ENCODE data around the gene SMIM7. TPM values are rescaled to one million over a fixed set of nuclear protein-coding genes. Genes with fewer than 3 reads are reported as not detected.

The SMIM7 gene
- total and polyA plus RNA-seq, 2 of the 13 experiments (the other 11 are each of a cell fraction or from before 2014, with no cell fraction given): 55.7 to 74.9 TPM

DNA sequence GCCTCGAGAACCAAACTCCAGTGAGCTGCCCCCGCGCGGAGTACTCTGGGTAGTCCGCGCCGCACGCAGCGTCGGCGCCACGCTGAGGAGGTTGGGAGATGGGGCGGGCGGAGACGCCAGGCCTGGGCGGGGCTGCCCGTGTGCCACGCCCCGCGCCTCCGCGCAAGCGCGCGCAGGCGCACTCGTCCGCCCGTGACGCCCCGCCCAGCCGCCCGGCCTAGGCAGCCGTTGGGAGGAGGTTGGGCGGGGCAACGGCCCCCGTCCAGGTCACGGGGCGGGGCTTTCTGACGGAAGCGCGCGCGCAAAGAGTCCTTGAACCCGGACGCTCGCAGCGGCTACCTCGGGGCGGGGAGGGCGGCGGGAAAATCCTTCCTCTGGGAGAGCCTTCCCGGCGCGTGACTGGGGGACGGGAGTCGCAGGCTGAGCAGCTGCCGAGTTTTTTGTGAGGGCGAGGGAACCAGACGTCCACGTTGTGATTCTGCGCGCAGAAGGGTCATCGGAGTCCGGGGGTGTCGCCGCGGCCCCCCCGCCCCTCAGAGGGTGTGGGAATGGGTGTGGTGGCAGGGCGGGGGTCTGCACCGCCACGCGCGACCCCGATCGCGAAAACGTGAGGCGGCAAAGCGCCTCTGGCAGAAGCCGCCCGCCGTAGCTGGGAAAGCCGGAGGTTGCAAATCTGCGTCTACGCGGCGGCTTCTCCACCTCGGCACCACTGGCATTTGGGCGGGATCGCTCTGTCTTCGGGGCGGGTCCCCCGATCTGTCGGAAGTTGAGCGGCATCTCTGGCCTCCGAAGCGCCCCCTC, 31.6 kb downstream of the SMIM7 start, which contains the start of gene MED26:
Gene MED26 (minus strand): TSS at position 22 of the 801 bp plus-strand sequence. CDS start 261 bp downstream, outside the sequence.
- peaks cover 4 to 31% of the 10 kb centered on the region in 2 experiments; a peak in 2 of 5 replicates for H3K36me3 ChIP-seq (replicated peaks in 1 of 2; ENCODE audit: control insufficient read depth in 1 of 2, insufficient read depth in 2 of 2, low read length in 2 of 2)
- ATAC-seq (peak; percentile 89), DNase-seq (ENCODE audit: low spot score) (peak; percentile 86), FAIRE-seq (peak; percentile 63)
- ChIA-PET CTCF (ENCODE audit: low intra/inter-chr PET ratio, low total read pairs) (no interaction called here), POLR2A (interaction anchor here (0.8 to 1.0 kb wide), 2 partner anchors 32 to 431 kb away, joined by 3 read pairs; partner anchors contain the start of gene AP1M1)
- WGBS (ENCODE audit: low lambda C conversion rate): 0% methylated on average over 12 of the region's 98 CpGs
- H3K27ac ChIP-seq (ENCODE audit: extremely low read length, insufficient read depth, low read length): peak within 1 kb of the TSS; percentile 96
- H3K9ac ChIP-seq (ENCODE audit: insufficient read depth, low read depth, low read length): peak within 1 kb of the TSS; percentile 99
- peak within 1 kb of the TSS; percentile 84 to 98 (median 97) for H3K4me3 ChIP-seq (replicated peaks in 1 of 3; ENCODE audit: insufficient read depth in 1 of 3, low read depth in 2 of 3, low read length in 3 of 3)
- intact Hi-C loops (cut with micrococcal nuclease; ENCODE audit: unreplicated experiment) (loop anchor here (5.0 kb wide), 1 partner anchor 56 kb away; the partner anchor contains the start of gene SLC35E1), in situ Hi-C loops (cut with HindIII; ENCODE audit: extremely low pct_ligation_motif_present, low pct_unique_long_range_greater_than_20kb) (loop anchor here (5.0 kb wide), 1 partner anchor 56 kb away; the partner anchor contains the start of gene SLC35E1)
- H3K79me2 ChIP-seq (ENCODE audit: insufficient read depth, low read length): peaks cover 44% of the 10 kb centered on the region
- peaks cover 6% of the 10 kb centered on the region for H4K20me1 ChIP-seq (ENCODE audit: insufficient read depth, low read length)
- H3K9me3 ChIP-seq (ENCODE audit: low read length): no peaks in the 10 kb centered on the region
- H2AFZ ChIP-seq (ENCODE audit: low read length): no peak within 1 kb of the TSS
- H3K4me2 ChIP-seq (ENCODE audit: low read depth, low read length): peak within 1 kb of the TSS; percentile 90
- peaks cover 48% of the 10 kb centered on the region for H3K4me1 ChIP-seq (ENCODE audit: insufficient read depth, low read length)
- BruUV-seq (replicated peaks): TSS peak; percentile 91
- no peaks in the 10 kb centered on the region; a peak in 1 of 5 replicates for H3K27me3 ChIP-seq (ENCODE audit: control insufficient read depth in 1 of 2, insufficient read depth in 2 of 2, low read length in 2 of 2)
- TF ChIP-seq, protein P1, sequence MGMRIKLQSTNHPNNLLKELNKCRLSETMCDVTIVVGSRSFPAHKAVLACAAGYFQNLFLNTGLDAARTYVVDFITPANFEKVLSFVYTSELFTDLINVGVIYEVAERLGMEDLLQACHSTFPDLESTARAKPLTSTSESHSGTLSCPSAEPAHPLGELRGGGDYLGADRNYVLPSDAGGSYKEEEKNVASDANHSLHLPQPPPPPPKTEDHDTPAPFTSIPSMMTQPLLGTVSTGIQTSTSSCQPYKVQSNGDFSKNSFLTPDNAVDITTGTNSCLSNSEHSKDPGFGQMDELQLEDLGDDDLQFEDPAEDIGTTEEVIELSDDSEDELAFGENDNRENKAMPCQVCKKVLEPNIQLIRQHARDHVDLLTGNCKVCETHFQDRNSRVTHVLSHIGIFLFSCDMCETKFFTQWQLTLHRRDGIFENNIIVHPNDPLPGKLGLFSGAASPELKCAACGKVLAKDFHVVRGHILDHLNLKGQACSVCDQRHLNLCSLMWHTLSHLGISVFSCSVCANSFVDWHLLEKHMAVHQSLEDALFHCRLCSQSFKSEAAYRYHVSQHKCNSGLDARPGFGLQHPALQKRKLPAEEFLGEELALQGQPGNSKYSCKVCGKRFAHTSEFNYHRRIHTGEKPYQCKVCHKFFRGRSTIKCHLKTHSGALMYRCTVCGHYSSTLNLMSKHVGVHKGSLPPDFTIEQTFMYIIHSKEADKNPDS (CRISPR knock-in tag; IDR thresholded peaks at IDR 0.05): peak; percentile 80; the same call in 1 of the 2 replicates
- TF ChIP-seq MIXL1 (CRISPR knock-in tag; IDR thresholded peaks at IDR 0.05) (no peak), ZFP36L2 (CRISPR knock-in tag; IDR thresholded peaks at IDR 0.05) (no peak), ZNF124 (CRISPR knock-in tag; IDR thresholded peaks at IDR 0.05) (no peak), SSRP1 (CRISPR knock-in tag; IDR thresholded peaks at IDR 0.05) (no peak), MED1 (CRISPR knock-in tag; IDR thresholded peaks at IDR 0.05) (peak; percentile 75), SIX1 (CRISPR knock-in tag; IDR thresholded peaks at IDR 0.05; ENCODE audit: borderline replicate concordance) (no peak), SMAD3 (CRISPR knock-in tag; IDR thresholded peaks at IDR 0.05) (0 out of 2 replicates have a peak, but pooled peaks have one; percentile 2)
- TF ChIP-seq, protein P2, sequence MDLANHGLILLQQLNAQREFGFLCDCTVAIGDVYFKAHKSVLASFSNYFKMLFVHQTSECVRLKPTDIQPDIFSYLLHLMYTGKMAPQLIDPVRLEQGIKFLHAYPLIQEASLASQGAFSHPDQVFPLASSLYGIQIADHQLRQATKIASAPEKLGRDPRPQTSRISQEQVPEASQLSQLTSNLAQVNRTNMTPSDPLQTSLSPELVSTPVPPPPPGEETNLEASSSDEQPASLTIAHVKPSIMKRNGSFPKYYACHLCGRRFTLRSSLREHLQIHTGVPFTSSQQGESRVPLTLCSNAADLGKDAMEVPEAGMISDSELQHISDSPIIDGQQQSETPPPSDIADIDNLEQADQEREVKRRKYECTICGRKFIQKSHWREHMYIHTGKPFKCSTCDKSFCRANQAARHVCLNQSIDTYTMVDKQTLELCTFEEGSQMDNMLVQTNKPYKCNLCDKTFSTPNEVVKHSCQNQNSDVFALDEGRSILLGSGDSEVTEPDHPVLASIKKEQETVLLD (CRISPR knock-in tag; IDR thresholded peaks at IDR 0.05; ENCODE audit: low read depth): peak; percentile 71
- TF ChIP-seq, protein P3, sequence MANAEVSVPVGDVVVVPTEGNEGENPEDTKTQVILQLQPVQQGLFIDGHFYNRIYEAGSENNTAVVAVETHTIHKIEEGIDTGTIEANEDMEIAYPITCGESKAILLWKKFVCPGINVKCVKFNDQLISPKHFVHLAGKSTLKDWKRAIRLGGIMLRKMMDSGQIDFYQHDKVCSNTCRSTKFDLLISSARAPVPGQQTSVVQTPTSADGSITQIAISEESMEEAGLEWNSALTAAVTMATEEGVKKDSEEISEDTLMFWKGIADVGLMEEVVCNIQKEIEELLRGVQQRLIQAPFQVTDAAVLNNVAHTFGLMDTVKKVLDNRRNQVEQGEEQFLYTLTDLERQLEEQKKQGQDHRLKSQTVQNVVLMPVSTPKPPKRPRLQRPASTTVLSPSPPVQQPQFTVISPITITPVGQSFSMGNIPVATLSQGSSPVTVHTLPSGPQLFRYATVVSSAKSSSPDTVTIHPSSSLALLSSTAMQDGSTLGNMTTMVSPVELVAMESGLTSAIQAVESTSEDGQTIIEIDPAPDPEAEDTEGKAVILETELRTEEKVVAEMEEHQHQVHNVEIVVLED (CRISPR knock-in tag; IDR thresholded peaks at IDR 0.05; ENCODE audit: borderline replicate concordance): peak; percentile 94
- TF ChIP-seq, protein P4, sequence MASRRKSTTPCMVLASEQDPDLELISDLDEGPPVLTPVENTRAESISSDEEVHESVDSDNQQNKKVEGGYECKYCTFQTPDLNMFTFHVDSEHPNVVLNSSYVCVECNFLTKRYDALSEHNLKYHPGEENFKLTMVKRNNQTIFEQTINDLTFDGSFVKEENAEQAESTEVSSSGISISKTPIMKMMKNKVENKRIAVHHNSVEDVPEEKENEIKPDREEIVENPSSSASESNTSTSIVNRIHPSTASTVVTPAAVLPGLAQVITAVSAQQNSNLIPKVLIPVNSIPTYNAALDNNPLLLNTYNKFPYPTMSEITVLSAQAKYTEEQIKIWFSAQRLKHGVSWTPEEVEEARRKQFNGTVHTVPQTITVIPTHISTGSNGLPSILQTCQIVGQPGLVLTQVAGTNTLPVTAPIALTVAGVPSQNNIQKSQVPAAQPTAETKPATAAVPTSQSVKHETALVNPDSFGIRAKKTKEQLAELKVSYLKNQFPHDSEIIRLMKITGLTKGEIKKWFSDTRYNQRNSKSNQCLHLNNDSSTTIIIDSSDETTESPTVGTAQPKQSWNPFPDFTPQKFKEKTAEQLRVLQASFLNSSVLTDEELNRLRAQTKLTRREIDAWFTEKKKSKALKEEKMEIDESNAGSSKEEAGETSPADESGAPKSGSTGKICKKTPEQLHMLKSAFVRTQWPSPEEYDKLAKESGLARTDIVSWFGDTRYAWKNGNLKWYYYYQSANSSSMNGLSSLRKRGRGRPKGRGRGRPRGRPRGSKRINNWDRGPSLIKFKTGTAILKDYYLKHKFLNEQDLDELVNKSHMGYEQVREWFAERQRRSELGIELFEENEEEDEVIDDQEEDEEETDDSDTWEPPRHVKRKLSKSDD (CRISPR knock-in tag; IDR thresholded peaks at IDR 0.05; ENCODE audit: low read depth): no peak
- TF ChIP-seq, protein P5, sequence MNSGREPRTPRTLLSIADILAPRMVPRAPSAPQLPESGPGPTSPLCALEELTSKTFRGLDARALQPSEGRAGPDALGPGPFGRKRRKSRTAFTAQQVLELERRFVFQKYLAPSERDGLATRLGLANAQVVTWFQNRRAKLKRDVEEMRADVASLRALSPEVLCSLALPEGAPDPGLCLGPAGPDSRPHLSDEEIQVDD (CRISPR knock-in tag; IDR thresholded peaks at IDR 0.05; ENCODE audit: borderline replicate concordance): no peak
- TF ChIP-seq, protein P6, sequence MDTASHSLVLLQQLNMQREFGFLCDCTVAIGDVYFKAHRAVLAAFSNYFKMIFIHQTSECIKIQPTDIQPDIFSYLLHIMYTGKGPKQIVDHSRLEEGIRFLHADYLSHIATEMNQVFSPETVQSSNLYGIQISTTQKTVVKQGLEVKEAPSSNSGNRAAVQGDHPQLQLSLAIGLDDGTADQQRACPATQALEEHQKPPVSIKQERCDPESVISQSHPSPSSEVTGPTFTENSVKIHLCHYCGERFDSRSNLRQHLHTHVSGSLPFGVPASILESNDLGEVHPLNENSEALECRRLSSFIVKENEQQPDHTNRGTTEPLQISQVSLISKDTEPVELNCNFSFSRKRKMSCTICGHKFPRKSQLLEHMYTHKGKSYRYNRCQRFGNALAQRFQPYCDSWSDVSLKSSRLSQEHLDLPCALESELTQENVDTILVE (CRISPR knock-in tag; IDR thresholded peaks at IDR 0.05): no peak
